PC-3 (cell line): ENCODE measurements around the gene KNG1.

Experiments used
- EZH2 ChIP-seq: fragments of 300-600 bp; sonication (generic); IDR thresholded peaks from one replicate; pipeline ENCODE4 v1.6.1; 2017; ENCODE audit warnings: antibody characterized with exemption, mild to moderate bottlenecking, low read length; ENCODE audit not compliant: unreplicated experiment
- EZH2phosphoT487 ChIP-seq: fragments of 300-600 bp; sonication (generic); IDR thresholded peaks from 2 replicates; pipeline ENCODE4 v1.6.1; 2018; ENCODE audit warnings: mild to moderate bottlenecking, antibody characterized with exemption, low read length, borderline replicate concordance
- TF ChIP-seq, protein P1 (sequence below): fragments of 300-600 bp; sonication (generic); conservative IDR thresholded peaks from 2 replicates; pipeline ENCODE4 v1.5.1; 2017; ENCODE audit warnings: antibody characterized with exemption, low read depth, mild to moderate bottlenecking, low read length

GRCh38 chr3:186750316-186750715 lies 33.2 kb downstream of the KNG1 start:
- TF ChIP-seq, protein P1, sequence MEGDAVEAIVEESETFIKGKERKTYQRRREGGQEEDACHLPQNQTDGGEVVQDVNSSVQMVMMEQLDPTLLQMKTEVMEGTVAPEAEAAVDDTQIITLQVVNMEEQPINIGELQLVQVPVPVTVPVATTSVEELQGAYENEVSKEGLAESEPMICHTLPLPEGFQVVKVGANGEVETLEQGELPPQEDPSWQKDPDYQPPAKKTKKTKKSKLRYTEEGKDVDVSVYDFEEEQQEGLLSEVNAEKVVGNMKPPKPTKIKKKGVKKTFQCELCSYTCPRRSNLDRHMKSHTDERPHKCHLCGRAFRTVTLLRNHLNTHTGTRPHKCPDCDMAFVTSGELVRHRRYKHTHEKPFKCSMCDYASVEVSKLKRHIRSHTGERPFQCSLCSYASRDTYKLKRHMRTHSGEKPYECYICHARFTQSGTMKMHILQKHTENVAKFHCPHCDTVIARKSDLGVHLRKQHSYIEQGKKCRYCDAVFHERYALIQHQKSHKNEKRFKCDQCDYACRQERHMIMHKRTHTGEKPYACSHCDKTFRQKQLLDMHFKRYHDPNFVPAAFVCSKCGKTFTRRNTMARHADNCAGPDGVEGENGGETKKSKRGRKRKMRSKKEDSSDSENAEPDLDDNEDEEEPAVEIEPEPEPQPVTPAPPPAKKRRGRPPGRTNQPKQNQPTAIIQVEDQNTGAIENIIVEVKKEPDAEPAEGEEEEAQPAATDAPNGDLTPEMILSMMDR = no peak
- TF ChIP-seq EZH2phosphoT487 = no peak
- TF ChIP-seq EZH2 = no peak
